GM19455 (cell line): Measurements from ENCODE around the gene DDIAS.
"Not testable (repeated sequence)": the region's sequence is repeated elsewhere in the genome, so short reads cannot be mapped to it uniquely, and the experiment has no call there.

Experiments
- ATAC-seq: cut with Tn5 transposase; IDR thresholded peaks from one replicate; pipeline ENCODE4 v1.9.1; 2021; ENCODE audit not compliant: unreplicated experiment

Gene DDIAS

GRCh38 chr11:82922396-82923173, 21.0 kb downstream of the DDIAS start:
- not testable (repeated sequence) for ATAC-seq

DNA sequence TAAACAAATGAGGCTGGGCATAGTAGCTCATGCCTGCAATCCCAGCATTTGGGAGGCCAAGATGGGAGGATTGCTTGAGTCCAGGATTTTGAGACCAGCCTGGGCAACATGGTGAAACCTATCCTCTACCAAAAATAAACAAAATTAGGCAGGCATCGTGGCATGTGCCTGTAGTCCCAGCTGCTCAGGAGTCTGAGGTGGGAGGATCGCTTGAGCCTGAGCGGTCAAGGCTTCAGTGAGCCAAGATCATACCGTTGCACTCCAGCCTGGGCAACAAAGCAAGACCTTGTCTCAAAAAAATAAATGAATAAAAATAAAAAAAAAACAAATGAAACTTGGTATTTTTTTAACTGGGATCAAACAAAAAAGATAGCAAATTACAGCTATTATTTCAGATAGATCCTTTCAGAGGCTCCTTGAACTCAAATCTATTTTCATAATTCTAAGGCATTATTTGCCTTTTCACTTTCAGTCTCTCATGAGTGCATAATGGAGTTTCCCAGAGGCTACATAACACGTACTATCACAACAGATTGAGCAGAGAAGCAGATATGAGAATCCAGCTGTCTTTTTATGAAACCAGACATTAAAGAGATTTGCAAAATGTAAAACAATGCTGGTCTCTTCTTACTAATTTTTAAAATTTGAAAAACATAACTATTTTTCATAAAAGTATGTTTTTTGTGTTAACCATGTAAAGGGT, 23.1 kb downstream of the DDIAS start:
- ATAC-seq, result no peak

GRCh38 chr11:82927264-82927880, 25.8 kb downstream of the DDIAS start:
- peak; percentile 70 for ATAC-seq

DNA sequence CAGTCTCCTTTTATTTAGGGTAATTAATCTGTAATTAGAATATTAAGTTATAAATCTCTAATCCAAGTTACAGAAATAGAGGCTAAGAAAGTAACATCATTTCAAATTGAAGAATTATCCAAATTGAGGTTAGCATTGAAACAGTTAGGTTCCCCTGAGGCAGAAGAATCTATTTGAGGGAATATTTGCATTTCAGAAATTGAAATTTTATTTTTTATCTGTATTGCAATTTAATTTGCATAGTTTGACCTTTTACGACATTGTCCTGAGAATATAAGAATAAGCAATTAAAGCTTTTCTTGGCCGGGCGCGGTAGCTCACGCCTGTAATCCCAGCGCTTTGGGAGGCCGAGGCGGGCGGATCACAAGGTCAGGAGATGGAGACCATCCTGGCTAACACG, 27.6 kb downstream of the DDIAS start:
- ATAC-seq, result no peak

- ATAC-seq, result peak; percentile 41
Measured at GRCh38 chr11:82930229-82930628, 28.7 kb downstream of the DDIAS start.

GRCh38 chr11:82930734-82931133, 29.2 kb downstream of the DDIAS start:
- ATAC-seq, result no peak

- no peak for ATAC-seq
Measured at GRCh38 chr11:82932564-82932963, 31.0 kb downstream of the DDIAS start.

- no peak for ATAC-seq
Measured at GRCh38 chr11:82936261-82936660, 34.7 kb downstream of the DDIAS start.

GRCh38 chr11:82937554-82937953, 36.0 kb downstream of the DDIAS start:
- ATAC-seq, result no peak

DNA sequence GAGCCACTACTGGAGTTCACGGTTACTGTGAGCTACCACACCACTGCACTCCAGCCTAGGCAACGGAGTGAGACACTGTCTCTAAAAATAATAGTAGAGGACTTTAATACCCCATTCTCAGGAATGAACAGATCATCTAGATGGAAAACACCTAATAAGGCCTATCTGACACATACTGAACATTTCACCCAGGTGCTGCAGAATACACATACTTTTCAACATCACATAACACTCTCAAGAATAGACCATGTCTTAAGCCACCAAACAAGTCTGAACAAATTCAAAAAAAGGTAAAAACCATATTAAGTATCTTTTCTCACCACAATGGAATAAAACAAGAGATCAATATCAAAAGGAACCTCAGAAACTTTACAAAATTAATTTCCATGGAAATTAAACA, 37.9 kb downstream of the DDIAS start:
- ATAC-seq, result no peak

DNA sequence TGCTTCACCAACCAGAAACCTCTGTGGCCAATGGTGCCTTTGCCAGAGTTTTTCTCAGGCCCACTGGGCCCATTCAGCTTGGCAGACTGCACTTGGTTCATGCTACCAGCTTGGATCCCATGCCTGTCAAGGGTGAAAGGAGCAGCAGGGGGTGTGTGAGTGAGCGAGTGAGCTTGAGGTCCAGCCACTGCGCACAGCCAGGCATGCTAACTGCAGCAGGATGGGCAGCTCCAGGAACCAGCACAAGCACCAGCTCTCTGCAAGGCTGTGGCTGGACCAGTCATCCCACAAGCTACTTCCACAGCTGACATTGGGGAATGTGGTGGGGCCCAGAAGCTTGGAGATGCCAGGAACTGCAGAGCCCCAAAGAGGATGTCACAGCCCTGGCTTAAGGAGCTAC, 40.8 kb downstream of the DDIAS start:
- no peak for ATAC-seq

DNA sequence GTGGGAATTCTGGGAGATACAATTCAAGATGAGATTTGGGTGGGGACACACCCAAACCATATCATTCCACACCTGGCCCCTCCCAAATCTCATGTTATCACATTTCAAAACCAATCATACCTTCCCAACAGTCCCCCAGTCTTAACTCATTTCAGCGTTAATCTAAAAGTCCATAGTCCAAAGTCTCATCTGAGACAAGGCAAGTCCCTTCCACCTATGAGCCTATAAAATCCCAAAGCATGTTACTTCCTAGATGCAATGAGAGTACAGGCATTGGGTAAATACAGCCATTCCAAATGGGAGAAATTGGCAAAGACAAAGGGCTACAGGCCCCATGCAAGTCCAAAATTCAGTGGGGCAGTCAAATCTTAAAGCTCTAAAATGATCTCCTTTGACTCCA, 41.9 kb downstream of the DDIAS start:
- ATAC-seq, result not testable (repeated sequence)

- ATAC-seq, result no peak
Measured at GRCh38 chr11:82944198-82944597, 42.7 kb downstream of the DDIAS start.

DNA sequence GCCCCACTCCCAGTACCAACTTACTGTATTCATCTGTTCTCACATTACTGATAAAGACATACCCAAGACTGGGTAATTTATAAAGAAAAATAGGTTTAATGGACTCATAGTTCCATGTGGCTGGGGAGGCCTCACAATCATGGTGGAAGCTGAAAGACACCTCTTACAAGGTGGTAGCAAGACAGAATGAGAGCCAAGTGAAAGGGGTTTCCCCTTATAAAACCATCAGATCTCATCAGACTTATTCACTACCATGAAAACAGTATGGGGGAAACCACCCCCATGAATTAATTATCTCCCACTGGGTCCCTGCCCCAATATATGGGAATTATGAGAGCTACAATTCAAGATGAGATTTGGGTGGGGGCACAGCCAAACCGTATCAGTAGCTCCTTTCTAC, 43.5 kb downstream of the DDIAS start:
- ATAC-seq, result not testable (repeated sequence)

DNA sequence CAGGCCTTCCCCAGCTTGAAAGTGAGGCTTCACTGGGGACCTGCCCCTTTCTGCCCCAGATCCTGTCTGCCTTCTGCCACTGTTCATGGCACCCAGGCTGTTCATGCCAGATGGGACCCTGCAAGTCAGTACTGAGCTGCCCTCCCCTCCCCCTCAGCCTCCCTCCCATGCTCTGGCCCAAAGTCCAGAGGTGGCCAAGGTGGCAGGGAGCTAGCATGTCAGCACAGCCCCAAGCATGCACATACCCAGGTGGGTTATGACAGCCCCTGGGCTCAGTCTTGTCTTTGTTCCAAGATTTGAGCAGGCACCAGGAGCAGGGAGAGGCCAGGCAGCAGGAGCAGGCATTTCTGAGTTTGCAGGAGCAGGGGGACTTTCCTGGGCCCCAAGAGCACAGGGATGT, 44.1 kb downstream of the DDIAS start:
- ATAC-seq, result no peak

- ATAC-seq, result no peak
Measured at GRCh38 chr11:82949352-82949751, 47.8 kb downstream of the DDIAS start.

- ATAC-seq, result not testable (repeated sequence)
Measured at GRCh38 chr11:82950502-82950901, 49.0 kb downstream of the DDIAS start.

GRCh38 chr11:82955736-82956453, 54.4 kb downstream of the DDIAS start:
- not testable (repeated sequence) for ATAC-seq

GRCh38 chr11:82959987-82960778, 58.6 kb downstream of the DDIAS start:
- ATAC-seq, result peak; percentile 92

DNA sequence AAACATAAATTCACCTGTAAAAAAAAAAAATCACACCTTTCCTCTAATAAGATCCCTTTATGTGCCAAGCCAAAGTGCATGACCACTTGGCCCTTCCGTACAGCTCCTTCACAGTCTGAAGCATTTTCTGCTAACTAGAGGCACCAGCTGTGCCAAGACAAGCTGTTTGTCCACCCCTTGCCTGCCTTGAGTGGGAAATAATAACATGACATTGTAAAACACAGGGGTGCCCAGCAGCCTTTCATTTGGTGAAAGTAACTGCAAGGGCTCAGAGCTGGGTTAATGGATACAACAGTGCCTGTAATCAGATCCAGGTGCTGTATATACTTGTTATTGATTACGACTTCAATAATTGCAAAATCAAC, 59.2 kb downstream of the DDIAS start:
- peak; percentile 31 for ATAC-seq

DNA sequence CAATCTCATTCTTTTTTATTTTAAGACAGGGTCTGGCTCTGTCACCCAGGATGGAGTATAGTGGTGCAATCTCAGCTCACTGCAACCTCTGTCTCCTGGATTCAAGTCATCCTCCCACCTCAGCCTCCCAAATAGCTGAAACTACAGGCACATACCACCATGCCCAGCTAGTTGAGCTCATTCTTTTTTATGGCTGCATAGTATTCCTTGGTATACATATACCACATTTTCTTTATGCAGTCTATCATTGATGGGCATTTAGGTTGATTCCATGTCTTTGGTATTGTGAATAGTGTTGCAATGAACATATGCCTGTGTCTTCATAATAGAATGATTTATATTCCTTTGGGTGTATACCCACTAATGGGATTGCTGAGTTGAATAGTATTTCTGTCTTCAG, 60.5 kb downstream of the DDIAS start:
- ATAC-seq, result not testable (repeated sequence)
